GM23248 (cell line): ENCODE measurements around the gene MEGF11. TPM values are rescaled to one million over a fixed set of nuclear protein-coding genes. Genes with fewer than 3 reads are reported as not detected.

Source experiments
- DNase-seq: peaks from one replicate; pipeline ENCODE4 v3.0.0-alpha.2; 2015
- H2AFZ ChIP-seq: fragments of 200-600 bp; sonication (generic); 2 replicates; pipeline ENCODE4 v1.6.1; 2016; ENCODE audit warnings: antibody characterized with exemption
- H3F3A ChIP-seq: fragments of 200-600 bp; sonication (generic); 2 replicates; pipeline ENCODE4 v1.6.1; 2016; ENCODE audit warnings: mild to moderate bottlenecking, antibody characterized with exemption, mixed run types; ENCODE audit not compliant: insufficient read depth
- H3K27ac ChIP-seq: fragments of 200-600 bp; sonication (generic); 2 replicates; pipeline ENCODE4 v1.5.1; 2016; ENCODE audit warnings: mild to moderate bottlenecking
- H3K27me3 ChIP-seq: fragments of 200-600 bp; sonication (generic); replicated peaks from 2 replicates; pipeline ENCODE4 v1.6.1; 2016; ENCODE audit warnings: mild to moderate bottlenecking; ENCODE audit not compliant: insufficient read depth
- H3K36me3 ChIP-seq: fragments of 200-600 bp; sonication (generic); 2 replicates; pipeline ENCODE4 v1.6.1; 2016; ENCODE audit warnings: low read depth, mild to moderate bottlenecking
- H3K4me1 ChIP-seq: fragments of 200-600 bp; sonication (generic); 2 replicates; pipeline ENCODE4 v1.6.1; 2016; ENCODE audit warnings: mild to moderate bottlenecking; ENCODE audit not compliant: insufficient read depth
- H3K4me2 ChIP-seq: fragments of 200-600 bp; sonication (generic); one replicate; pipeline ENCODE4 v1.6.1; 2016; ENCODE audit warnings: mild to moderate bottlenecking; ENCODE audit not compliant: unreplicated experiment
- H3K4me3 ChIP-seq: fragments of 200-600 bp; sonication (generic); 2 replicates; pipeline ENCODE4 v1.5.1; 2016; ENCODE audit warnings: mild to moderate bottlenecking
- H3K79me2 ChIP-seq: fragments of 200-600 bp; sonication (generic); 2 replicates; pipeline ENCODE4 v1.6.1; 2016; ENCODE audit warnings: mild to moderate bottlenecking; ENCODE audit not compliant: insufficient read depth
- H3K9ac ChIP-seq: fragments of 200-600 bp; sonication (generic); 2 replicates; pipeline ENCODE4 v1.6.1; 2016; ENCODE audit warnings: mild to moderate bottlenecking
- H3K9me2 ChIP-seq: fragments of 200-600 bp; sonication (generic); 2 replicates; pipeline ENCODE4 v1.6.1; 2016; ENCODE audit warnings: mixed run types, mild to moderate bottlenecking, moderate library complexity; ENCODE audit not compliant: insufficient read depth
- H3K9me3 ChIP-seq: fragments of 200-600 bp; sonication (generic); one replicate; pipeline ENCODE4 v1.6.1; 2017; ENCODE audit warnings: low read depth
- H4K20me1 ChIP-seq: fragments of 200-600 bp; sonication (generic); 2 replicates; pipeline ENCODE4 v1.6.0; 2016; ENCODE audit not compliant: insufficient read depth
- EZH2 ChIP-seq: fragments of 200-600 bp; sonication (generic); IDR thresholded peaks from 2 replicates; pipeline ENCODE4 v1.6.1; 2018; ENCODE audit warnings: antibody characterized with exemption, mild to moderate bottlenecking; ENCODE audit not compliant: insufficient read depth, poor library complexity, severe bottlenecking
- EZH2phosphoT487 ChIP-seq: fragments of 200-600 bp; sonication (generic); IDR thresholded peaks from 2 replicates; pipeline ENCODE4 v1.6.1; 2018; ENCODE audit warnings: antibody characterized with exemption, moderate library complexity, mild to moderate bottlenecking, low read depth; ENCODE audit not compliant: insufficient read depth
- WGBS, 2 experiments: methylation state at CpG; one replicate each; pipeline ENCODE4 v1.1.6; 2015 to 2017; ENCODE audit warnings: low lambda C conversion rate in 2 of 2, low coverage in 1 of 2; ENCODE audit errors: missing lambda C conversion rate in 2 of 2; 5-methylcytosine and 5-hydroxymethylcytosine counted together
- in situ Hi-C: fragments of 300-500 bp; cut with MboI; formaldehyde crosslinking; loops from 2 replicates; pipeline ENCODE4 v1.15.0; 2020
- polyA plus RNA-seq: library from polyadenylated mRNA; unstranded; fragments of >200 nt; fragmentation: Nextera tagmentation; extraction: Ambion mirVana; gene quantifications from 2 replicates; pipeline ENCODE4 v1.2.1, GENCODE V29; 2016
- total RNA-seq: library from RNA; depleted of rRNA; stranded (reverse); fragments of >200 nt; shearing (Covaris generic); gene quantifications from 2 replicates; pipeline ENCODE4 v1.2.3, GENCODE V29; 2014

The MEGF11 gene
- total and polyA plus RNA-seq, 2 experiments from 2014 or later, result 0.14 TPM; not detected in 1

DNA sequence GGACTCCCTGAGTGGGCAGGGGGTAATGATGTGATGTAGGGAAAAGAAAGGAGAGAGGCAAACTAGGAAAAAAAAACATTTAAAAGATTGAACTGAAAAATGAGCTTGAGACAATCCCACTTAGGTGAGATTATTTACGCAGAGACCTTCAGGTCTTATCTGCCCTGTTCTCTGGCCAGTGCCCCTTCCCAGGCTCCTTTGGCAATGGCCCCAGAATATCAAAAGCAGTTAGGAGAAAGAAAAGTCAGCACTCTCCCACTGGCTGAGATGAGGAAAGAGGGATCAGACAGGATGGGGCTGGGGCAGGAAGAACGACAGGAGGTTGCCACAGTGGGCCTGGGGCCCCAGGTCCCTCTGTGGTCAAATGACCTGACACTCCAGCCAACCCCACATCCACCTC, 105.4 kb downstream of the MEGF11 start:
- H3K27ac ChIP-seq, result no peak overlapping the region
- WGBS, 2 experiments, result 41 to 48% methylated on average over 2 of the region's 2 CpGs
- H3K4me1 ChIP-seq, result no peaks in the 10 kb centered on the region
- no peak for DNase-seq
- no peaks in the 10 kb centered on the region for H3K79me2 ChIP-seq
- H3K9me3 ChIP-seq, result no peaks in the 10 kb centered on the region
- H4K20me1 ChIP-seq, result no peaks in the 10 kb centered on the region
- TF ChIP-seq EZH2phosphoT487 (no peak), EZH2 (no peak)
- in situ Hi-C loops, result no loop called here
- H3K27me3 ChIP-seq, result peaks cover 22% of the 10 kb centered on the region
- no peaks in the 10 kb centered on the region for H3F3A ChIP-seq
- H3K36me3 ChIP-seq, result no peaks in the 10 kb centered on the region
- no peaks in the 10 kb centered on the region for H3K9me2 ChIP-seq
- H3K4me2 ChIP-seq, result no peak overlapping the region
- H2AFZ ChIP-seq, result no peak overlapping the region
- no peak overlapping the region for H3K9ac ChIP-seq
- H3K4me3 ChIP-seq, result no peak overlapping the region

DNA sequence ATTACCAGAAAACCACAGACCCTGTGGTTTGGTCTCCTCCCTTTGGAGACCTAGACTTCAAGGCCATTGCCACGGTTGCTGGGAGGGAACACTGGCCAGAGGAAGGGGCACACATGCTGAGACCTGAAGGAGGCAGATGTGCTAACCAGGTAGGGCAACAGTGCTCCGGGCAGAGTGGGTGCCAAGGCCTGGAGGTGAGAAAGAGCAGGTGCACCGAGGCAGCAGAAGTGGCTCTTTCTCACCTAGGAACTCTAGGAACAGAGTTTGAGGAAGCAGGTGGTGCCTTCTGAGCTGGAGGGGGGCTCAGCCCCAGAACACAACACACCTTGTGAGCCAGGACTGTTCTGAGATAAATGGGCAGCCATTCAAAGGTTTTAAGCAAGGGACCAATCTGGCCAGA, 106.1 kb downstream of the MEGF11 start:
- Histone ChIP-seq H3K79me2 (no peaks in the 10 kb centered on the region), H2AFZ (no peak overlapping the region), H3K4me2 (no peak overlapping the region), H3F3A (no peaks in the 10 kb centered on the region), H3K4me1 (no peaks in the 10 kb centered on the region), H3K27me3 (peaks cover 22% of the 10 kb centered on the region), H3K36me3 (no peaks in the 10 kb centered on the region), H3K4me3 (no peak overlapping the region), H4K20me1 (no peaks in the 10 kb centered on the region), H3K9me2 (no peaks in the 10 kb centered on the region), H3K27ac (no peak overlapping the region), H3K9ac (no peak overlapping the region), H3K9me3 (no peaks in the 10 kb centered on the region)
- in situ Hi-C loops, result no loop called here
- WGBS, 2 experiments, result 39 to 49% methylated on average over 3 of the region's 3 CpGs
- TF ChIP-seq EZH2 (no peak), EZH2phosphoT487 (no peak)
- DNase-seq, result no peak

DNA sequence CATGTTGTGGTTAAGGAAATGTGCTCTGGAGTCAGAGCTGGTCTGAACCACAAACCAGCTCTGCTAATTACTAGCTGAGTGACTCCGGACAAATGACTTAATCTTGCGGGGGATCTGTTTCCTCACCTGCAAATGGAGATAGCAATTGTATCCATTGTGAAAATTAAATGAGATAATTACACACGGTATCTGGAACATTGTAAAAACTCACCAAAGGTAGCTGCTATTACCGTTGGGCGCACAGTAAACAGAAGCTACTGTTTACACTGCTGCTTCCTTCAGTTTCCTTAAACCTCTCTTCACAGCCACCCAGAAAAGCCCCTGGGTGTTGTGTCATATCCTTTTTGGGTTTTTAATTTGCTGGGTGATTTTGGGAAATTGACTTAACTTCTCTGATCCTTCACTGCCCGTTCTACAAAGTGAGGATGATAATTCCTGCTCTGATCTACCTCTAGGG, 107.8 kb downstream of the MEGF11 start:
- WGBS, 2 experiments, result 33 to 39% methylated on average over 6 of the region's 6 CpGs
- no peak for DNase-seq
- Histone ChIP-seq H3K9me3 (no peaks in the 10 kb centered on the region), H3K4me2 (no peak overlapping the region), H3K27ac (no peak overlapping the region), H3K4me1 (no peaks in the 10 kb centered on the region), H3K4me3 (no peak overlapping the region), H3F3A (no peaks in the 10 kb centered on the region), H3K79me2 (no peaks in the 10 kb centered on the region), H2AFZ (no peak overlapping the region), H4K20me1 (no peaks in the 10 kb centered on the region), H3K36me3 (no peaks in the 10 kb centered on the region), H3K27me3 (peaks cover 29% of the 10 kb centered on the region), H3K9ac (no peak overlapping the region), H3K9me2 (no peaks in the 10 kb centered on the region)
- no peak for TF ChIP-seq EZH2phosphoT487
- no peak for TF ChIP-seq EZH2
- in situ Hi-C loops, result no loop called here

DNA sequence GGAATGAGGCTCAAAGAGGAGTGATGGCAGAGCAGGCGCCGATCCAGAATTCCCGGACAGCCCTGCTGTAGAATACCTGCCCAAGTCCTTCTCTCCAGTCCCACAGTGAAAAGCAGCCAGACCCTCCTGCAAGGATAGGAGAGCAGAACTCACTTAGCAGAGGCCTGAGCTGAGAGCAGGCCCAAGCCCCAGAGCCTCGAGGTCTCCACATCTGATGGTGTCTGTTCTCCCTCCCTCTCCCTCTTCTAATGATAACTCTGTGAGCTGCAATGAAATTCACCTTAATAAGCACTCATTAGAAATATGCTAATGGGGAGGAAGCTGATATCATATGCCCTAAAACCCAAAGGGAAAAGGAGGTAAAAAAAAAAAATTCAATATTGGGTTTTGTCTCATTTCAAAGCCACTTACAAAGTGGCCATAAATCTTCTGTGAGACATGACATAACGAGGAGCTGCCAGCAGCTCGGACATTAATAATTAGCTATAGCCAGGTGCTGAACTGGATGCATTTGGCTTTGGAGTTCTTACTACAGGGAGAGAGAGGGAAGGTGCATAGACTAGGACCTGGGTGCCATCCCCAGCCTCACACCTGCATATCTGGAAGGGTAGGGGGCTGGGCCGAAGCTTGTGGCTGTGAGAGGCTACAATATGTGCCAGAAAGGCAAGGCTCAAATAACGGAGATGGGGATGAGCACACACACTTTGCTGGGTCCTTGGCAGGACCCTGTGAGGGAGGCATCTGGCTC, 108.4 kb downstream of the MEGF11 start:
- no peak overlapping the region for H3K9ac ChIP-seq
- no peaks in the 10 kb centered on the region for H3F3A ChIP-seq
- H2AFZ ChIP-seq, result no peak overlapping the region
- no peak for DNase-seq
- in situ Hi-C loops, result no loop called here
- H3K9me2 ChIP-seq, result no peaks in the 10 kb centered on the region
- H3K4me3 ChIP-seq, result no peak overlapping the region
- no peak overlapping the region for H3K27ac ChIP-seq
- no peaks in the 10 kb centered on the region for H3K9me3 ChIP-seq
- H3K79me2 ChIP-seq, result no peaks in the 10 kb centered on the region
- H3K4me1 ChIP-seq, result no peaks in the 10 kb centered on the region
- H3K4me2 ChIP-seq, result no peak overlapping the region
- no peaks in the 10 kb centered on the region for H3K36me3 ChIP-seq
- H4K20me1 ChIP-seq, result no peaks in the 10 kb centered on the region
- TF ChIP-seq EZH2phosphoT487, result no peak
- no peak for TF ChIP-seq EZH2
- WGBS, 2 experiments, result 35 to 42% methylated on average over 8 of the region's 8 CpGs
- peaks cover 35% of the 10 kb centered on the region for H3K27me3 ChIP-seq

DNA sequence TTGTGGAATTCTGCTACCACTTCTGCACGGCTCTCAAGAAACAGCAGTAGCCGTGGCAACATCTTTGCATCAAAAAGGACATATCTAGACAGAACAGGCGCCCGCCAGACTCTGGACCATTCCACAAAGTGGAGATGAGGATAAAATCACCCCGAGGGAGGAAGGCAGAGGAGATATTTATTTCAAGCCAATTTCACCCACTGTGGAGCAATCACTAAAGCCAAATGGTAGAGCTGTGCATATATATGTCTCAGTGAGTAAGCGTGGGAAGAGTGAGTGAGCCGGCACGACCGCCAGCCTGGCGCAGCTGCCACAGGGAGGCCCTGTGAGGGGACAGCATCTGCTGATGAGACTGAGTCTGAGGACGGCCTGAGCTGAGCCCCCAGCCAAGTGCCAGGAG, 111.3 kb downstream of the MEGF11 start:
- Histone ChIP-seq H3K4me2 (no peak overlapping the region), H3K9ac (no peak overlapping the region), H3K27ac (no peak overlapping the region), H3K9me2 (no peaks in the 10 kb centered on the region), H3F3A (no peaks in the 10 kb centered on the region), H4K20me1 (no peaks in the 10 kb centered on the region), H3K79me2 (no peaks in the 10 kb centered on the region), H3K4me3 (no peak overlapping the region), H3K27me3 (peaks cover 57% of the 10 kb centered on the region), H2AFZ (no peak overlapping the region), H3K36me3 (no peaks in the 10 kb centered on the region), H3K9me3 (no peaks in the 10 kb centered on the region), H3K4me1 (no peaks in the 10 kb centered on the region)
- TF ChIP-seq EZH2 (no peak), EZH2phosphoT487 (no peak)
- no peak for DNase-seq
- in situ Hi-C loops, result no loop called here
- 56 to 64% methylated on average over 11 of the region's 11 CpGs for WGBS, 2 experiments
